WERI-Rb-1 (cell line): Measurements from ENCODE around the gene PRRG2.
"Not testable (repeated sequence)": the region's sequence is repeated elsewhere in the genome, so short reads cannot be mapped to it uniquely, and the experiment has no call there.

Experiments
- DNase-seq: peaks from one replicate; pipeline ENCODE4 v3.0.0-alpha.2; 2020
- H3K27ac ChIP-seq: fragments of 250-450 bp; sonication (Bioruptor Pico); 2 replicates; pipeline ENCODE4 v1.5.1; 2020; ENCODE audit warnings: mild to moderate bottlenecking, moderate library complexity
- H3K27me3 ChIP-seq: fragments of 250-450 bp; sonication (Bioruptor Pico); 2 replicates; pipeline ENCODE4 v1.5.1; 2021; ENCODE audit warnings: mild to moderate bottlenecking, low read depth, moderate library complexity; ENCODE audit not compliant: insufficient read depth, severe bottlenecking
- H3K36me3 ChIP-seq: fragments of 250-450 bp; sonication (Bioruptor Pico); 2 replicates; pipeline ENCODE4 v1.5.1; 2020; ENCODE audit warnings: mild to moderate bottlenecking, moderate library complexity
- H3K4me3 ChIP-seq: 2 replicates; pipeline ENCODE4 v1.5.1; 2011; ENCODE audit warnings: low read depth, mild to moderate bottlenecking, control low read depth, low read length
- H3K9me3 ChIP-seq: fragments of 250-450 bp; sonication (Bioruptor Pico); 2 replicates; pipeline ENCODE4 v1.5.1; 2021; ENCODE audit warnings: mild to moderate bottlenecking, moderate library complexity; ENCODE audit not compliant: severe bottlenecking
- TF ChIP-seq, protein P1 (sequence below): IDR thresholded peaks from 2 replicates; pipeline ENCODE4 v1.5.1; 2011; ENCODE audit warnings: low read depth, mild to moderate bottlenecking, control low read depth, inconsistent platforms, low read length

The PRRG2 gene

DNA sequence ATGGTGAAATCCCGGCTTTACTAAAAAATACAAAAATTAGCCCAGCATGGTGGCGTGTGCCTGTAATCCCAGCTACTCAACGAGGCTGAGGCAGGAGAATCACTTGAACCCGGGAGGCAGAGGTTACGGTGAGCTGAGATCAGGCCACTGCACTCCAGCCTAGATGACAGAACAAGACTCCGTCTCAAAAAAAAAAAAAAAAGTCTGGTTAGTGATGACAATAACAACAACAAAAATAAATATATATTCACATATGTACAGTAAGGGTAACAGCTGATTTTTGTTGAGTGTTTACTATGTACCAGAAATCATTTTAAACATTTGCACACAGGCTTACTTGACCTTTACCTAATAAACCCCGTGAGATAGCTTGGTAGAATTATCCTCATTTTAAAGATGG, 35.8 kb downstream of the PRRG2 start:
- TF ChIP-seq, protein P1, sequence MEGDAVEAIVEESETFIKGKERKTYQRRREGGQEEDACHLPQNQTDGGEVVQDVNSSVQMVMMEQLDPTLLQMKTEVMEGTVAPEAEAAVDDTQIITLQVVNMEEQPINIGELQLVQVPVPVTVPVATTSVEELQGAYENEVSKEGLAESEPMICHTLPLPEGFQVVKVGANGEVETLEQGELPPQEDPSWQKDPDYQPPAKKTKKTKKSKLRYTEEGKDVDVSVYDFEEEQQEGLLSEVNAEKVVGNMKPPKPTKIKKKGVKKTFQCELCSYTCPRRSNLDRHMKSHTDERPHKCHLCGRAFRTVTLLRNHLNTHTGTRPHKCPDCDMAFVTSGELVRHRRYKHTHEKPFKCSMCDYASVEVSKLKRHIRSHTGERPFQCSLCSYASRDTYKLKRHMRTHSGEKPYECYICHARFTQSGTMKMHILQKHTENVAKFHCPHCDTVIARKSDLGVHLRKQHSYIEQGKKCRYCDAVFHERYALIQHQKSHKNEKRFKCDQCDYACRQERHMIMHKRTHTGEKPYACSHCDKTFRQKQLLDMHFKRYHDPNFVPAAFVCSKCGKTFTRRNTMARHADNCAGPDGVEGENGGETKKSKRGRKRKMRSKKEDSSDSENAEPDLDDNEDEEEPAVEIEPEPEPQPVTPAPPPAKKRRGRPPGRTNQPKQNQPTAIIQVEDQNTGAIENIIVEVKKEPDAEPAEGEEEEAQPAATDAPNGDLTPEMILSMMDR, result no peak
- peaks cover 69% of the 10 kb centered on the region for H3K36me3 ChIP-seq
- H3K9me3 ChIP-seq, result no peaks in the 10 kb centered on the region
- no peaks in the 10 kb centered on the region for H3K27me3 ChIP-seq
- no peak overlapping the region for H3K4me3 ChIP-seq
- no peak for DNase-seq
- no peak overlapping the region for H3K27ac ChIP-seq

DNA sequence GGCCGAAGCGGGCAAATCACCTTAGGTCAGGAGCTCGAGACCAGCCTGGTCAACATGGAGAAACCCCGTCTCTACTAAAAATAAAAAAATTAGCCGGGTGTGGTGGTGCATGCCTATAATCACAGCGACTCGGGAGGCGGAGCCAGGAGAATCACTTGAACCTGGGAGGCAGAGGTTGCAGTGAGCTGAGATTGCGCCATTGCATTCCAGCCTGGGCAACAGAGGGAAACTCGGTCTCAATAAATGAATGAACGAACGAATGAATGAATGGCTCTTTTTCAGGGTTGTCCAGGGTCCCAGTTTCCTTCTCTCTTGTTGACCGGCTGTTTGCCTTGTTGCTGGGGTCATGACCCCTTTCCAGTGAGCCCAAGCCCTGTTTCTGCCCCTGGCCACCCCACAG, 36.7 kb downstream of the PRRG2 start:
- not testable (repeated sequence) for H3K4me3 ChIP-seq, H3K27ac ChIP-seq, H3K27me3 ChIP-seq, DNase-seq, H3K9me3 ChIP-seq
- H3K36me3 ChIP-seq, result peaks cover 69% of the 10 kb centered on the region

DNA sequence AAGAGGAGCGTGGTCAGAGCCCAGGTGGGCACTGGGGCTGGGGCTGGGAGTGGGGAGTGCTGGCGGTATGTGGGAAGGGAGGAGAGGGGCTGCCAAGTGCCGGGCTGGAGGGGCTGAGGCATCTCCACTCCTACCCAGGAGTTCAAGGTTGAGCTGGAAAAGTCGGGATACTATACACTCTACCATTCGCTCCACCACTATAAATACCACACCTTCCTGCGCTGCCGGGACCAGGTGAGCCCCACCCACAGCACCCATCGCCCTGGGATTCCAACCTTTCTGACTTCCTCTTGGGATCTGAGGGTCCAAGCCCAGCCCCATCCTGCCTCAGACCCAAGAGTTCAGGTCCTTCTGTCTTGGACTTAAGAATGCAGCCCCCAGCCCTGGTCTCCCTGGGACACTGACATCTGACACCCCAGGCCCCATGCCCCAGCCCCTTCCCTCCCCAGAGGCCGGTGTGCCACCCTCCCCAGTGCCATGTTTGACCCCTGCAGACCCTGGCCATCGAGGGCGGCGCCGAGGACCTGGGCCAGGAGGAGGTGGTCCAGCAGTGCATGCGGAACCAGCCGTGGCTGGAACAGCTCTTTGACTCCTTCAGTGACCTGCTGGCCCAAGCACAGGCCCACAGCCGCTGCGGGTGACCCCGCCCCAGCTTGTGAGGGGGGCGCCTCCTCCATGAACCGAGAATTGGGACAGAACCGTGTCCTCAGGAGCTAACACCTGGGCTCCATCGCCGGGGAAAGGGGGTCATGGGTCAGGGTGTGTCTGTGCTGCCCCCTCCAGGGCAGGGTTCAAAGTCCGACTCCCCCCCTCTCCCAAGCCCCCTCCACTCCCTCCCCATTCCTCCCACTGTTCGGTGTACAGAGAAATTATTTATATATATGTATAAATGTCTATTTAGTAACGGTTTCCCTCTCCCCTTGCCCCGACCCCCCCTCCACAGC, 44.1 kb downstream of the PRRG2 start:
- no peak for DNase-seq
- H3K36me3 ChIP-seq, result peaks cover 45% of the 10 kb centered on the region

DNA sequence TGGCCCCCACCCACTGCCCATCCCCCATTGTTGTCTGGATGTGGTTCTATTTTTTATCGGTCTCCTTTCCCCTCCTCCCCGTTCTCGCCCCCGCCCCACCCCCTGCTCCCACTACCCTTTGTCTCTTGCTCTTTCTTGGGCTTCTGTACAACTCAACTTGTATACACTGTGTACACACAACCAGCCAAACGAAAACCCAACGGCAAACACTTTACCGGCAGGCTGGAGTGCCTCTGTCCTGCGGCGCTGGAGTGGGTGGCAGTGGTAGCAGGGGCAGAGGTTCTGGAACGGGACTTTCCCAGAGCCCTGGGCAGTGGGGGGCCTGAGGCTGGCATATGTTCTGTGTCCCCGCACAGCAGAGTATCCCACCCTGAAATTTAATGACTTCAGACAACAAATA, 45.1 kb downstream of the PRRG2 start:
- peaks cover 44% of the 10 kb centered on the region for H3K36me3 ChIP-seq
- DNase-seq, result no peak
- H3K4me3 ChIP-seq, result no peak overlapping the region
- H3K9me3 ChIP-seq, result no peaks in the 10 kb centered on the region
- TF ChIP-seq, protein P1, result no peak
- no peak overlapping the region for H3K27ac ChIP-seq
- H3K27me3 ChIP-seq, result no peaks in the 10 kb centered on the region

More for the DNA sequence above, 44.1 kb downstream of the PRRG2 start:
- TF ChIP-seq, protein P1, result no peak
- Histone ChIP-seq H3K27ac (no peak overlapping the region), H3K4me3 (no peak overlapping the region), H3K9me3 (no peaks in the 10 kb centered on the region), H3K27me3 (no peaks in the 10 kb centered on the region)

DNA sequence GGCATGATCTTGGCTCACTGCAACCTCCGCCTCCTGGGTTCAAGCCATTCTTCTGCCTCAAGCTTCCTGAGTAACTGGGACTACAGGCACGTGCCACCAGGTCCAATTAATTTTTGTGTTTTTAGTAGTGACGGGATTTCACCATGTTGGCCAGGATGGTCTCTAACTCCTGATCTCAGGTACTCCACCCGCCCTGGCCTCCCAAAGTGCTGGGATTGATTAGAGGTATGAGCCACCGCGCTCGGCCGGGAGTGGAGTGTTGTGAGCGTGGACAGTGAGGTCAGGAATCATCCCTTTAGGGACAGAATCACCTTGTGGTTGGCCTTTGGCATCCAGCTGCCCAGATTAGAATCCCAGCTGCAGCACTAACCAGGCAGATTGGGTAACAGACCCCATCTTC, 48.5 kb downstream of the PRRG2 start:
- no peak for DNase-seq
- H3K27ac ChIP-seq, result no peak overlapping the region
- no peaks in the 10 kb centered on the region for H3K9me3 ChIP-seq
- TF ChIP-seq, protein P1, result no peak
- peaks cover 29% of the 10 kb centered on the region for H3K36me3 ChIP-seq
- H3K27me3 ChIP-seq, result no peaks in the 10 kb centered on the region
- no peak overlapping the region for H3K4me3 ChIP-seq

DNA sequence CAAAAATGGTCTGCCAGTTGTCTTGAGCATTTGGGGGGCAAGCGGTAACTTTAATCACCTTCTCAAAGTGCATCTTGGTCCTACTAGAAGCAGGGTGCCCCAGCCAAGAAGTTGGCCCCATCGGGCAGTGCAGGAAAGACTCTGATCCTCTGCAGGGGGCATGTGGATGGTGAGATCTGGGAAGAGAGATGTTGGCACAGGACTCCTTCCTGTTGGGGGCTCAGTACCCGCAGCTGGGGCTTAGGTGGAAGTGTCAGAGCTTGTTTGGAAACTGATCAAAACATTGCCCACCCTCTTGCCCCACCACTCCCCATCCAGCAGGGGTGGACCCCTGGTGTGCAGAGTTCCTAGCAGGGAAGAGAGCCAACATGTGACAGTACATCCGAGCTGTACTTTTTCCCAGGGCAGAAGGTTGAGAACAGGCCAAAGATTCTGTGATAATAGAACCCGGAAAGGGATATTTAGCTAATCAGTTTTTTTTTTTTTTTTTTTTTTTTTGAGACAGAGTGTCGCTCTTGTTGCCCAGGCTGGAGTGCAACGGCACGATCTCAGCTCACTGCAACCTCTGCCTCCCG, 50.0 kb downstream of the PRRG2 start:
- TF ChIP-seq, protein P1, result no peak
- no peaks in the 10 kb centered on the region for H3K9me3 ChIP-seq
- H3K27ac ChIP-seq, result no peak overlapping the region
- no peak for DNase-seq
- peaks cover 25% of the 10 kb centered on the region for H3K36me3 ChIP-seq
- no peaks in the 10 kb centered on the region for H3K27me3 ChIP-seq
- no peak overlapping the region for H3K4me3 ChIP-seq
